NOMO-1 (cell line): ENCODE measurements around the gene SMARCB1.
A peak's percentile ranks its signal among the peaks of the same experiment; 100 is the strongest.

ENCODE experiments used
- DNase-seq, 2 experiments: peaks; one replicate each; lab custom pipeline; 2025; ENCODE audit not compliant: unreplicated experiment in 2 of 2; lab: John Stamatoyannopoulos, UW

Gene SMARCB1

GRCh38 chr22:23786752-23787599, at the start of gene SMARCB1:
TSS of gene SMARCB1 (plus strand) at chr22:23786966. CDS start at chr22:23787170, 204 bp downstream.
- peak; percentile 78 to 81 for DNase-seq

- no peak for DNase-seq
Observed at GRCh38 chr22:23737696-23738095, 49.1 kb upstream of the SMARCB1 start.

GRCh38 chr22:23742505-23743264, 44.1 kb upstream of the SMARCB1 start:
- DNase-seq, result no peak

- DNase-seq, result no peak
Observed at GRCh38 chr22:23743303-23743705, 43.5 kb upstream of the SMARCB1 start.

DNA sequence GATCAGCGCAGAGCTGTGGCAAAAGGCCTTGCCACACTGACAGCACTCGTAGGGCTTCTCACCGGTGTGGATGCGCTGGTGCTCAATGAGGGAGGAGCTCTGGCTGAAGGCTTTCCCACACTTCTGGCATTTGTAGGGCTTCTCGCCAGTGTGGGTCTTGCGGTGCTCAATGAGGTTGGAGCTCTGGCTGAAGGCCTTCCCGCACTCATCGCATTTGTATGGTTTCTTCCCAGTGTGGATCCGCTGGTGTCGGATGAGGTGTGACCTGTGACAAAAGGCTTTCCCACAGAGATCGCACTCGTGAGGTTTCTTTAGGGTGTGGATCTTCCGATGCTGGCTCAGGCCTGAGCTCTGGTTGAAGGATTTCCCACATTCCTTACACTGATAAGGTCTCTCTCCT, 42.8 kb upstream of the SMARCB1 start:
- DNase-seq, result no peak

DNA sequence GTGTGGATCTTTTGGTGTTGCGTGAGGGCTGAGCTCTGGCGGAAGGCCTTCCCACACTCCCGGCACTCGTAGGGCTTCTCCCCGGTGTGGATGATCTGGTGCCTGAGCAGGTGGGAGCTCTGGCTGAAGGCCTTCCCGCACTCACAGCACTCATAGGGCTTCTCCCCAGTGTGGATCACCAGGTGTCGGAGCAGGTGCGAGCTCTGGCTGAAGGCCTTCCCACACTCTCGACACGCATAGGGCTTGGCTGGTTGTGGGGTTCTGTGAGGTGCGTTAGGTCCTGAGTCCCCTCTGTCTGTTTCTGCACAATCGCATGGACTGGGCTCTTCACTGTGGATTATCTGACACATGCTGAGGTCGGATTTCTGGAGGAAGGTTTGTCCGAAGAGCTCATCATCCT, 42.3 kb upstream of the SMARCB1 start:
- DNase-seq, result no peak

DNA sequence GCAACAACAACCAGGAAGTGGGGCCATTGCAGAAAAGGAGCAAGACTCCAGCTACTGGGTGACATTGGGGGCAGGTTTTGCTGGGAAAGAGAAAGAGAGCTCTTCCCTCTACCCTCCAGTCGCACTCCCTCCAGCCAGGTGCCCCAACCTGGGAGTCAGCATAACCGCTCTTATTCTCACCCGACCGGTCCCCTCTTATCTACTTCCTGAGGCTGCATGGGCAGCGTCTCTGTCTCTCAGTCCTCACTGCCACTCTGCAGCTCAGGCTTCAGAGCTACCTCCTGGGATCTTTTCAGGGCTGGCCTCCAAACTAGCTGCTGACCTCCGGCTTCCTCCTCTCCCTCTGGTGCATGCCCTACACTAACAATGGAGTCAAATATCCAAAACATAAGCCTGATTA, 41.0 kb upstream of the SMARCB1 start:
- DNase-seq, result no peak

GRCh38 chr22:23749841-23750301, 36.9 kb upstream of the SMARCB1 start:
- peak; percentile 36 to 71 for DNase-seq

DNA sequence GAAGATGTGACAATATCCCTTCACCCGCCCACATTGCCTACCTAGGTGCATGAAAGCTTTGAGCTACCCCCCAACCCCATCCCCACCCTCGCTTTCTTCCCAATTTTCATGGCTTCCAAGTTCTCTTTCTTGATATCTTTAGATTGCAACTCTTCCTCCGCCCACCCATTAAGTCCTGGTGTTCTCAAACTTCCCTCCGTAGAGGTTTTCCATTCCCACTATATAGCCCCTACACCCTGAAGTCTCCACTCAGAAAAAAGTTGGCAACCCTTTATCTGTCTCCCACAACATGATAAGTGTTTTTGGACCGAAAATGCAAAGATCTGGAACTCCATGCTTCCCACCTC, 36.4 kb upstream of the SMARCB1 start:
- DNase-seq, result no peak

DNA sequence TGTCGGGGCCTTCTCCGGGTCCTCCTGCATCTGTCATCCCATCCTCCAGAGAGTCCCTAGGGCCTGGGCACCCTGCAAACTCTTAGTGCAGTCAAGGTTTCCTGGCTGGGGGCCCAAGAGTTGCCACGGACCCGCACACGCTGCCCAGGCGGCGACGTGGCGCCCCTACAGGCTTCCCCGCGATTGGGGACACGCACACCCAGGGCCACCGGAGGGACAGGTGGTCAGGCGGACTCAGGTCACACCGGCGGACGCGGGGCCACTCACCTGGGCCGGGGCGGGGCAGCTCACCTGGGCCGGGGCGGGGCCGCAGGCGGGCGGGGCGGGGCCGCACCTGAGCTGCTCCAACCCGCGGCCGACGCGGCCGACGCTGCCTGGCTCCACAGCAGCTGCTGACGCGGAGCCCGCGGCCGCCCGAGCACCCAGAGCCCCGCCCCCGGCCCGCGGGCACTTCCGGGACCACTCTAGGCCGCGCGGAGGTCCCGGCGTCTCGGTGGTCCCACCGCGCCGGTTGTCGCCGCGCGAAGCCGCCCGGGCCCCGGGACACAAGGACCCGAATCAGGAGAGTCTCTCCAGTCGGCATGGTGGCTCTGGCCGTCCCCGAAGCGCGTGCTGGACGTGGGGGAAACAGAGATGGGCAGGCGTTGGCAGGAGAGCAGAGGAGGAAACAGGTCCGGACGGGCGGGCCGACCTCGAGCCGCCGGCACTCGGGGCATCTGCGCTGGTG, 35.9 kb upstream of the SMARCB1 start, which contains the start of gene ZNF70:
ZNF70 (minus strand) TSS at position 399 of the 727 bp plus-strand sequence. CDS start 5,972 bp downstream, outside the sequence.
- peak; percentile 65 to 81 for DNase-seq

DNA sequence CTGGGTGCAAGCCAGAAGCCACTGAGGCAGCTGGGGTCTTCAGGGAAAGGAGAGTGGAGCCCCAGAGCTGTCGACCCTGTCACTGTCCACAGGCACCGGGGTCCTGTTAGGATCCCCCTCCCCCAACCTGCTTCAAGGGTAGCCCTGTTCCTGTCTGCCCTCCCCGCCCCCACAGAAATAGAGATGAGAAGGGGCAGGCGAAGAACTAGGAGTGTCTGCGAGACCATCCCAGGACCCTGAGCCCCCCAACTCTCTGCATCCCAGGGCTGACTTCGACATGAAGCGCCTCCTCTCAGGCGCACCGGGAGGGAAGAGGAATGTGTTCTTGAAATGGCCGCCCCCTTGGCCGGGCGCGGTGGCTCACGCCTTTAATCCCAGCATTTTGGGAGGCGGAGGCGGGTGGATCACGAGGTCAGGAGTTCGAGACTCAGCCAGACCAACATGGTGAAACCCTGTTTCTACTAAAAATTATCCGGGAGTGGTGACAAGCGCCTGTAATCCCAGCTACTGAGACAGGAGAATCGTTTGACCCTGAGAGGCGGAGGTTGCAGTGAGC, 35.2 kb upstream of the SMARCB1 start:
- no peak for DNase-seq

DNA sequence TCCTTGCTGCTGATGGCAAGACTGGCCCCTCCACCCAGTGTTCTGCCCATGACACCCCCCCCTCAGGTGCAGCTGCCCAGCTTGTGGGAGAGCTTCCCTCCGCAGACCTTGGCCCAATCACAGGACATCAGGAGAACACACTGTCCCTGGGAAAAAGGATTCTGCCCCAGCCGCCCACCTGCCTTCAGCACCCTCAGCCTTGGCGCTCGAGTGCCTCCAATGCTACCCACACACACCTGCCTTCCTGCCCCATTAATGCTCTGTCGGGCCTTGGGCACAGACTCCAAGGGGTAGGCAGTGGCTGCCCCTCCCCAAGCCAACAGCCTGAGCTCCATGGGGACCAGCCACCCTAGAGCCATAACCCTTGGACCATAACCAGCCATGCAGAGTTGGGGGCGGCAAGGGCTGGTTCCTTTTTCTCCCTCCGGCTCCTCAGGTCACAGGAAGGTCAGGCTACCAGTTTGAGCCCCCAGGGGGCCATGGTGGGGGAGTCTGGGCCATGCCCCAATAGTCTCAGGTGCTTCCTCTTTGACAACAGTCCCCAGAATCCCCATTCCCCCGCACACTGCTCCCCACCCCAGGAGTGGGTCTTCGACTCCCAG, 34.6 kb upstream of the SMARCB1 start:
- no peak for DNase-seq

DNA sequence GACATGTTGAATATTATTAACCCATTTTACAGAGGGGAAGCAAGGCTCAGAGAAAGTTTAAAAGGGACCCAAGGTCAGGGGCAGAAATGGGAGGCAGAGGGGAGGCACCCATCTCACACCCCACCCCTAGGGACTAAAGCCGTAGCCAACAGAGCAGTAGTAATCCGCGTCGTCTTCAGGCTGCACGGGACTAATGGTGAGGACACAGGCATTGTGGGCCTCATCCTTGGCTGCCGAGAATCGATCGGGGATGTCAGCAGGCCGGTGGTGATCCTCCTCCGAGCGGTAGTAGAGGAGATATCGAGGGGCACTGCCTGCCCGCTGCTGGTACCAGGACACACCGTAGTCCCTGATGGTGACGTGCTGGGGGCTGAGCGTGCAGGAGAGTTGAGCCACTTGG, 34.0 kb upstream of the SMARCB1 start:
- no peak for DNase-seq

GRCh38 chr22:23753385-23753784, 33.4 kb upstream of the SMARCB1 start:
- DNase-seq, result no peak

DNA sequence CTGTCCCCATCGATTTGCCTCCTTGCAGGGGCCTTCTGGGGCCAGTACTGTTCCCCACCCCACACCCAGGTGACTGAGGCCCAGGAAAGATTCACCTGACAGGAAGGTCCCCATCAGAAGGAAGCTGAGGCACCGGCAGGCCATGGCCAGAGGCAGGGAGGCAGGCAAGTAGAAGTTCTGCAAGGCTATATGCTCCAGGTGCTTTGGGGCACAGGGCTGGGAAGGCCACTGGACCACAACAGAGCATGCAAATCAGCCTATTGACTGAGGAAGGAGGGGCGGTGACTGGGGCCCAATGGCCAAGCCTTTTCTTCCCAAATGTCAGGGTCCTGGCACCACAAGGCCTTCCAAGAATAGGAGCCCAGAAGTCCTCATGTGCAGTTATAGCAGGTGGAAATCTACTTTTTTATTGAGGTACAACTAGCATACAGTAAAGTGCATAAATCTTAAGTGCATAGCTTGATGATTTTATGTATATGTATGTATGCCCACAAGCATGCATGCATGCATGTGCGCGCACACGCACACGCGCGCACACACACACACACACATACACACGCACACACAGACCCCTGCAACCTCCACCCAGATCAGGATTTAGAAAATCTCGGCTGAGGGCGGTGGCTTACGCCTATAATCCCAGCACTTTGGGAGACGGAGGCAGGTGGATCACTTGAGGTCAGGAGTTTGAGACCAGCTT, 32.4 kb upstream of the SMARCB1 start, which contains the start of gene VPREB3:
VPREB3 (minus strand) TSS at position 206 of the 700 bp plus-strand sequence; CDS start at position 144, 62 bp downstream.
- no peak for DNase-seq

GRCh38 chr22:23754980-23755636, 31.7 kb upstream of the SMARCB1 start:
- DNase-seq, result no peak

DNA sequence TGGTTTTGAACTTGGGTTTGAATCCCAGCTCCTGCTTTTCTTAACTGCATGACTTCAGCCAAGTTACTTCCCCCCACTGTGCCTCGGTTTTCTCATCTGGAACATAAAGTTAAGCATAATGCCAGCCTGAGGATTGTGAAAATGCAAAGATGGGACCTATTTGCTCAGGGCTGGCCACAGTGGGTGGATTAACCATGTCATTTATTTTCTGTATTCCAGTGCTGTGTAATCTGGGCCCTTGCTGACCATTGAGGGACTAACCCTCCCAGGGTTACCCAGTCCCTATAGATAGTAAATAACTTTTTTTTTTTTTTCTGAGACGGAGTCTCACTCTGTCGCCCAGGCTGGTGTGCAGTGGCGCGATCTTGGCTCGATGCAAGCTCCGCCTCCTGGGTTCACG, 31.1 kb upstream of the SMARCB1 start:
- DNase-seq, result no peak

DNA sequence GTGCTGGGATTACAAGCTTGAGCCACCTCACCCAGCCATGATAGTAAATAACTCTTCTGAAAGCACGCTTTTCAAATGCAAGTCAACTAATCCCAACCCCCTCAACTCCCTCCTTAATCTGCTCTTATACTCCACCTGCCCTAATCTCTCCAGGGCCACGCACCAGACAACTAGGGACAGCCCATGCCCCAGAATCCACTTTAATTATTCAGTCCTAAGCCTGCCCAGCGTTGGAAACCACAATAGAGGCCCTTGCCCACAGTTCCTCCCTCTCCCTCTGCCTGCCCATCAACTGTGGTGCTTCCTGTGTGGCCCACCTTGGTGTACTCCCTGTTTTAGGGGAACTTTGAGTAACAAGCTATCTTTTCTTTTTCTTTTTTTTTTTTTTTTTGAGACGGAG, 29.9 kb upstream of the SMARCB1 start:
- DNase-seq, result peak in 1 of 2 experiments; percentile 19

DNA sequence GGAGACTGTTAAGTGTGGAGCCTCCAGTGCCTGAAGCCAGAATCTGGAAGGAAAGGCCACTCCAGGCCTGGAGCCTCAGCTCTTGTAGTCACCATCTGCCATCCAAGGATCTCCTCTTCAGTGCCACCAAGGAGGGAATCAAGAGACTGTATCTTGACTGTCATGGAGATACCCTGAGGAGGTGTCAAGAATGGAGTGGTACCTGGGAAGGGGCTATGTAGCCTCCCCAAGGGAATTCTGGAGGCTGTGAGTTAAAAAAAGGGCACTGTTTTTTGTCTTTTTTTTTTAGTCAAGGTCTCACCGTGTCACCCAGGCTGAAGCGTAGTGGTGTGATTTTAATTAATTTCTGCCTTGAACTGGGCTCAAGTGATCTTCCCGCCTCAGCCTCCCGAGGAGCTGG, 27.2 kb upstream of the SMARCB1 start:
- no peak for DNase-seq
